Fibroblast of villous mesenchyme (primary cell): ENCODE results near the gene TCF21. TPM values are rescaled to one million over a fixed set of nuclear protein-coding genes. Genes with fewer than 3 reads are reported as not detected.
A peak's percentile ranks its signal among the peaks of the same experiment; 100 is the strongest.

Experiments used
- DNase-seq: peaks from one replicate; pipeline ENCODE4 v3.0.0-alpha.2; 2010; ENCODE audit warnings: low read depth
- H3K4me3 ChIP-seq: 2 replicates; pipeline ENCODE4 v1.5.1; 2011; ENCODE audit warnings: low read depth, mild to moderate bottlenecking, low read length
- CTCF ChIP-seq: IDR thresholded peaks from 2 replicates; pipeline ENCODE4 v1.5.1; 2012; ENCODE audit warnings: low read depth, mild to moderate bottlenecking, low read length; ENCODE audit not compliant: insufficient read depth
- total RNA-seq: library from RNA; depleted of rRNA; stranded (reverse); fragments of >200 nt; gene quantifications from 2 replicates; pipeline ENCODE4 v1.2.3, GENCODE V29; 2012

TCF21 gene
- total RNA-seq, 1 donor = under 0.01 TPM

GRCh38 chr6:133898263-133898662 lies 9.3 kb downstream of the TCF21 start:
- no peak overlapping the region for H3K4me3 ChIP-seq
- TF ChIP-seq CTCF = no peak
- no peak for DNase-seq

- no peak for TF ChIP-seq CTCF
- no peak overlapping the region for H3K4me3 ChIP-seq
- no peak for DNase-seq
Measured at GRCh38 chr6:133899556-133899955, 10.6 kb downstream of the TCF21 start.

GRCh38 chr6:133903855-133904254 lies 14.9 kb downstream of the TCF21 start:
- H3K4me3 ChIP-seq = no peak overlapping the region
- DNase-seq = no peak
- no peak for TF ChIP-seq CTCF

GRCh38 chr6:133906050-133906449 lies 17.1 kb downstream of the TCF21 start:
- no peak for TF ChIP-seq CTCF
- DNase-seq = peak; percentile 34
- no peak overlapping the region for H3K4me3 ChIP-seq

- H3K4me3 ChIP-seq = no peak overlapping the region
- peak; percentile 92 for TF ChIP-seq CTCF
- DNase-seq = peak; percentile 89
Measured at GRCh38 chr6:133916650-133917151, 27.8 kb downstream of the TCF21 start.

- H3K4me3 ChIP-seq = no peak overlapping the region
- TF ChIP-seq CTCF = no peak
- no peak for DNase-seq
Measured at GRCh38 chr6:133917781-133918180, 28.9 kb downstream of the TCF21 start.
